Heart right ventricle (tissue), 16 donors: ENCODE data around the gene IHH. TPM values are rescaled to one million over a fixed set of nuclear protein-coding genes. Genes with fewer than 3 reads are reported as not detected.

Experiments used
- ATAC-seq, 8 donors: fragments of 200-7000 bp; cut with Tn5 transposase; one replicate each; pipeline ENCODE4 v1.9.1; 2020; ENCODE audit warnings: mild to moderate bottlenecking in 8 of 8, moderate library complexity in 8 of 8, moderate number of reproducible peaks in 1 of 8
- DNase-seq, 2 donors: peaks; one replicate each; pipeline ENCODE4 v3.0.0-alpha.2; 2020
- H3K27ac ChIP-seq, 10 donors: fragments of 200-600 bp; sonication (generic) in 2 of 10; one replicate each; pipeline versions ENCODE4 v1.5.0 to v1.8.0; 2020 to 2022; ENCODE audit warnings: mild to moderate bottlenecking in 3 of 10
- H3K27me3 ChIP-seq, 7 donors: fragments of 200-600 bp; one replicate each; pipeline ENCODE4 v1.8.0; 2021 to 2022; ENCODE audit warnings: mild to moderate bottlenecking in 2 of 7
- H3K36me3 ChIP-seq, 9 donors: fragments of 200-600 bp; sonication (generic) in 1 of 9; one replicate each; pipeline versions ENCODE4 v1.5.0 to v1.8.0; 2020 to 2022; ENCODE audit warnings: mild to moderate bottlenecking in 2 of 9
- H3K4me1 ChIP-seq, 9 donors: fragments of 200-600 bp; sonication (generic) in 1 of 9; one replicate each; pipeline versions ENCODE4 v1.5.0 to v1.8.0; 2020 to 2022; ENCODE audit warnings: mild to moderate bottlenecking in 4 of 9
- H3K4me3 ChIP-seq, 10 donors: fragments of 200-600 bp; sonication (generic) in 2 of 10; one replicate each; pipeline versions ENCODE4 v1.5.0 to v1.8.0; 2020 to 2022; ENCODE audit warnings: mild to moderate bottlenecking in 7 of 10, moderate library complexity in 2 of 10
- H3K9me3 ChIP-seq, 11 donors: fragments of 200-600 bp in 10 of 11; sonication (generic) in 2 of 11; one replicate each; pipeline versions ENCODE4 v1.5.0 to v1.8.0; 2013 to 2022; ENCODE audit warnings: mild to moderate bottlenecking in 2 of 11, control low read depth in 1 of 11, moderate library complexity in 1 of 11
- WGBS, 2 donors: extraction: QIAGEN DNeasy Blood & Tissue Kit; methylation state at CpG; one replicate each; pipeline ENCODE4 v1.1.7; 2013; ENCODE audit warnings: inconsistent platforms in 1 of 2; 5-methylcytosine and 5-hydroxymethylcytosine counted together
- intact Hi-C, 10 donors: fragments of 100-400 bp; cut with DNase I; formaldehyde crosslinking; loops; one replicate each; pipeline versions ENCODE4 v1.11.1 to v1.14.2; 2022
- polyA plus RNA-seq, 2 donors: library from polyadenylated mRNA; stranded (reverse); fragments of 200-250 nt; gene quantifications; one replicate each; pipeline ENCODE4 v1.2.3, GENCODE V29; 2013
- total RNA-seq, 10 donors: library from RNA; stranded (reverse); fragmentation: NEBNext Ultra II Directional in 3 of 10; extraction: Animal tissue kit (Norgen Biotek cat#: 25700) in 3 of 10; gene quantifications; one replicate each; pipeline versions ENCODE4 v1.2.1 to v1.2.4, GENCODE V29; 2021 to 2023
- TF ChIP-seq, protein P1 (sequence below), 9 donors: fragments of 200-600 bp; sonication (generic) in 2 of 9; IDR thresholded peaks; one replicate each; pipeline versions ENCODE4 v1.5.0 to v1.8.0; 2021 to 2022; ENCODE audit warnings: antibody characterized with exemption in 9 of 9, mild to moderate bottlenecking in 5 of 9, moderate library complexity in 1 of 9
- donor health status: Arrhythmogenic right ventricular cardiomyopathy.
- donor health status: ischemic (EF 13 %, LVEDD 7.1; RV severe dilation, severe dysfunction).
- donor health status: healthy with polysubstance abuse.
- donor health status: DM: no; HTN: yes; CAD: no.
- donor health status: DM: no; HTN: no; CAD: no.
- donor health status: ischemic (EF 25% LVEDD 6.9; RV normal size, moderate dysfunction).
- donor health status: ischemic (EF 25% LVEDD 5.7; RV mildly dilated, moderate dysfunction).
- donor health status: healthy.
- donor health status: DM: yes; HTN: yes; CAD: no.
- donor health status: Ischemic cardiomyopathy.
- donor health status: ischemic (EF 35%, LVEDD 5.7; RV mildly dilated, moderate dysfunction).
- donor health status: nonischemic (EF 11% LVEDD 7.7; RV severe dilation, severe dysfunction).
- donor health status: DM: yes; HTN: yes; CAD: no.
- donor health status: PGD.
- donor health status: ischemic (EF 29% LVEDD 5.4; RV normal size, mild dysfunction).
- donor health status: nonischemic (EF 23%, LVEDD 6.1; RV moderate dilation, normal function).

The IHH gene
- total and polyA plus RNA-seq, 12 donors = 0.03 to 0.16 TPM; not detected in 10

DNA sequence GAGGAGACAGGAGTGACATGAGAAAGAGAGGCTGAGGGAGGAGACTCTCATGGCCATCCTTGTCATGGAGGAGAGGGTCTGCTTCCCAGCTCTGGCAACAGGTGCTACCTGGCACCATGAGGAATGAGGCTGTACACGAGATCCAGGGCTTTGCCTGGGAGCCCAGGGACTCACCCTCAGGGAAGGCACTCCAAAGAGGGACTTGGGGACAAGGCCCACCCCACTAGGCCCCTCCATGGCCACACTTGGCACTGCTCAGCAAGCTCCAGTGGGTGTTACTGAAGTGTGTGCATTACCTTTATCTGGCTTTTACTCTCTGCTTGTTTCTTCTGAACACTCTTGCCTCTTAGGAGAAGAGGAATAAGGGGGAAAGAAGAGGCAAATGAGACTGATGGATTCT, 22.1 kb downstream of the IHH start:
- intact Hi-C loops = no loop called here
- DNase-seq (no peak), ATAC-seq (no peak)
- no peak overlapping the region for H3K27ac ChIP-seq
- no peak overlapping the region for H3K4me3 ChIP-seq
- no peaks in the 10 kb centered on the region for H3K9me3 ChIP-seq
- 5 to 14% methylated on average over 1 of the region's 1 CpG for WGBS, 2 donors
- H3K36me3 ChIP-seq = no peaks in the 10 kb centered on the region
- TF ChIP-seq, protein P1, sequence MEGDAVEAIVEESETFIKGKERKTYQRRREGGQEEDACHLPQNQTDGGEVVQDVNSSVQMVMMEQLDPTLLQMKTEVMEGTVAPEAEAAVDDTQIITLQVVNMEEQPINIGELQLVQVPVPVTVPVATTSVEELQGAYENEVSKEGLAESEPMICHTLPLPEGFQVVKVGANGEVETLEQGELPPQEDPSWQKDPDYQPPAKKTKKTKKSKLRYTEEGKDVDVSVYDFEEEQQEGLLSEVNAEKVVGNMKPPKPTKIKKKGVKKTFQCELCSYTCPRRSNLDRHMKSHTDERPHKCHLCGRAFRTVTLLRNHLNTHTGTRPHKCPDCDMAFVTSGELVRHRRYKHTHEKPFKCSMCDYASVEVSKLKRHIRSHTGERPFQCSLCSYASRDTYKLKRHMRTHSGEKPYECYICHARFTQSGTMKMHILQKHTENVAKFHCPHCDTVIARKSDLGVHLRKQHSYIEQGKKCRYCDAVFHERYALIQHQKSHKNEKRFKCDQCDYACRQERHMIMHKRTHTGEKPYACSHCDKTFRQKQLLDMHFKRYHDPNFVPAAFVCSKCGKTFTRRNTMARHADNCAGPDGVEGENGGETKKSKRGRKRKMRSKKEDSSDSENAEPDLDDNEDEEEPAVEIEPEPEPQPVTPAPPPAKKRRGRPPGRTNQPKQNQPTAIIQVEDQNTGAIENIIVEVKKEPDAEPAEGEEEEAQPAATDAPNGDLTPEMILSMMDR (IDR thresholded peaks at IDR 0.05) = no peak
- peaks cover 0 to 8% (median 0%) of the 10 kb centered on the region in 9 donors for H3K4me1 ChIP-seq
- H3K27me3 ChIP-seq = peaks cover 0 to 98% (median 77%) of the 10 kb centered on the region in 7 donors

DNA sequence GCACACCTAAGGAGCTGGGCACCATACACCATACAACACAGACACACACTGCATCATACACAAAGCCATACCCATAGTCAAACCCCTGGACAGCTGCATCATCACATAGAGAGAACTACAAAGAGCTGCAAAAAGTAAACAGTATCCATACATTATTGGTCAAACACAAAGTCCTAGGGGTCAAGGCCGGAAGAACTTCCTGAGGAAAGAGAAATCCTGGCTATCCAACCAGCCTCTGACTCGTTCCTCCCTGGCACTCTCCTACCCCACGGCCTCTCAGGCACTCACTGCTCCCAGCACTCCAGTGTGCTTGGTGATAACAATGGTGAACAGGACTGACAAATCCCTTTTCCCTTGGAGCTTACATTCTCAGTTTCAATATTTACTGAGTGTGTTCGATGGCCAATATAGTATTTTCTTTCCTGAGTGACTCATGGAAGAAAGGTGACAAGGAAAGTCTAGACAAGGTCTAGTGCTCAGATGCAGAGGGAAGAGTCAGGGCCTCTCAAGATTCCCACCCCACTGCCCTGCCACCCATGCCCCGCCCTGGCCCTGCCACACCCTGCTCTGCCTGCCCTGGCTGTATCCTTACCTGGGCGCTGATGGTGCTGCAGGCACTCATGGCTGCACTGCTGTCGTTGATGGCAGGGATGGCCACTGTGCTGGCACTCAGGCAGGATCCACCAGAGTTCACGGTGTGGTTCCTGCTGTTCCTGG, 22.8 kb downstream of the IHH start:
- Histone ChIP-seq H3K4me3 (no peak overlapping the region), H3K36me3 (no peaks in the 10 kb centered on the region), H3K27ac (no peak overlapping the region), H3K9me3 (no peaks in the 10 kb centered on the region), H3K27me3 (peaks cover 0 to 98% (median 76%) of the 10 kb centered on the region in 7 donors), H3K4me1 (peaks cover 0 to 8% (median 0%) of the 10 kb centered on the region in 9 donors)
- DNase-seq = no peak
- intact Hi-C loops = no loop called here
- 49 to 59% methylated on average over 8 of the region's 8 CpGs for WGBS, 2 donors
- no peak for ATAC-seq
- TF ChIP-seq, protein P1 (IDR thresholded peaks at IDR 0.05) = no peak

DNA sequence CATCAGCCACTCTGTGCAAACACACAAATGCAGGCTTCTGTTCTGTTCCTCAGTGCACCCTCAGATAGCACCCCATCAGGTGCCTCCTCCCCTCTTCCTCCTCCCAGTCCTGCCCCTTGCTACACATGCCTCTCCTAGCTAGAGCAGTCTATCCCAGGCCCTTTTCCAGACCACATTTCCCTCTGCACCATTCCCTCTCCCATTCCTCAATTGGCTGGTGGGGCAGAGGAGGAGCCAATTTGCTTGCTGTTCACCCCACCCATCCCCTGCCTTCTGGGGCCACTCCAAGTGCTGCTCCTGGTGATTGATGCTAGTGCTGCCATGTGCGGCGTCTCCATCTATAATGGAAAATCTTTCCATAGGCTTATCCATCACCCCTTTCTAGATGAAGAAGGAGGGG, 24.8 kb downstream of the IHH start:
- H3K27ac ChIP-seq = no peak overlapping the region
- no peak for ATAC-seq
- TF ChIP-seq, protein P1 (IDR thresholded peaks at IDR 0.05) = no peak
- no peak for DNase-seq
- peaks cover 0 to 96% (median 72%) of the 10 kb centered on the region in 7 donors for H3K27me3 ChIP-seq
- H3K36me3 ChIP-seq = no peaks in the 10 kb centered on the region
- H3K9me3 ChIP-seq = no peaks in the 10 kb centered on the region
- no peak overlapping the region for H3K4me3 ChIP-seq
- intact Hi-C loops = no loop called here
- H3K4me1 ChIP-seq = peaks cover 0 to 2% (median 0%) of the 10 kb centered on the region in 9 donors
- WGBS, 2 donors = 74 to 82% methylated on average over 2 of the region's 2 CpGs

DNA sequence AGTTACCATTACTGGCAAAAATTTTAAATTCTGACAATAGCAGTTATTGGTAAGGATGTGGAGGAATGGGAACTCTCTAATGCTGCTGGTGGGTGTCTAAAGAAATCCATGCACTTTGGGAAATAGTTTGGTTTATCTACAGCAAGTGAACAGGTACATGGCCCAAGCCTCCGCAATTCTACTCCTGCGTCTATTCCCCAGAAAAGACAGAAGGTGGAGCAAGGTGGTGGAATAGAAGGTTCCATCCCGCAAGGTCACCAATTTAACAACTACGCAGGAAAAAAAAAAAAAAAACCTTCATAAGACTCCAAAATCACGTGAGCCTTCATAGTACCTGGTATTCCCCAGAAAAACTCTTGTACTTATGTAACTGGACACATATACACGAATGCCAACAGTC, 25.9 kb downstream of the IHH start:
- Histone ChIP-seq H3K9me3 (no peaks in the 10 kb centered on the region), H3K4me3 (no peak overlapping the region), H3K27me3 (peaks cover 0 to 96% (median 73%) of the 10 kb centered on the region in 7 donors), H3K27ac (no peak overlapping the region), H3K4me1 (no peaks in the 10 kb centered on the region), H3K36me3 (no peaks in the 10 kb centered on the region)
- 49 to 60% methylated on average over 6 of the region's 6 CpGs for WGBS, 2 donors
- no peak for ATAC-seq
- intact Hi-C loops = no loop called here
- no peak for DNase-seq
- TF ChIP-seq, protein P1 (IDR thresholded peaks at IDR 0.05) = no peak
